OCI-LY3 (cell line): ENCODE results near the gene AKT1S1.

Experiments
- H2AFZ ChIP-seq: fragments of 200-600, 300-600 bp; shearing (Covaris generic); 2 replicates; pipeline ENCODE4 v1.6.0; 2014; ENCODE audit warnings: antibody characterized with exemption, low read depth, low read length
- H3K27ac ChIP-seq: fragments of 200-600, 300-600 bp; sonication (generic); 2 replicates; pipeline ENCODE4 v1.5.1; 2014; ENCODE audit warnings: mild to moderate bottlenecking, low read length, moderate library complexity, mixed read lengths
- H3K27me3 ChIP-seq: fragments of 200-600, 300-600 bp; sonication (generic); 2 replicates; pipeline ENCODE4 v1.6.1; 2014; ENCODE audit warnings: low read depth, low read length, mixed read lengths
- H3K36me3 ChIP-seq: fragments of 200-600, 300-600 bp; sonication (generic); replicated peaks from 2 replicates; pipeline ENCODE3; 2014; ENCODE audit warnings: low read depth, low read length, mixed read lengths
- H3K4me1 ChIP-seq: fragments of 300-600, 200-600 bp; sonication (generic); 2 replicates; pipeline ENCODE4 v1.6.1; 2014; ENCODE audit warnings: low read length, mixed read lengths
- H3K4me2 ChIP-seq: fragments of 200-600, 300-600 bp; sonication (generic); 2 replicates; pipeline ENCODE4 v1.6.1; 2014; ENCODE audit warnings: low read length, mixed read lengths
- H3K4me3 ChIP-seq: fragments of 300-600, 200-600 bp; sonication (generic); 2 replicates; pipeline ENCODE4 v1.5.1; 2014; ENCODE audit warnings: antibody characterized with exemption, mild to moderate bottlenecking, low read length, moderate library complexity
- H3K79me2 ChIP-seq: fragments of 300-600, 200-600 bp; shearing (Covaris generic); 2 replicates; pipeline ENCODE4 v1.6.1; 2014; ENCODE audit warnings: mild to moderate bottlenecking, low read length, mixed read lengths
- H3K9ac ChIP-seq: fragments of 300-600, 200-600 bp; shearing (Covaris generic); 2 replicates; pipeline ENCODE4 v1.6.0; 2014; ENCODE audit warnings: mild to moderate bottlenecking, low read length, moderate library complexity
- H3K9me3 ChIP-seq: fragments of 200-600, 300-600 bp; shearing (Covaris generic); 2 replicates; pipeline ENCODE4 v1.6.1; 2014; ENCODE audit warnings: low read length, mixed read lengths; ENCODE audit not compliant: insufficient read depth
- H4K20me1 ChIP-seq: fragments of 200-600, 300-600 bp; sonication (generic); 2 replicates; pipeline ENCODE4 v1.6.1; 2016; ENCODE audit warnings: low read length, mixed read lengths; ENCODE audit not compliant: insufficient read depth
- CTCF ChIP-seq: fragments of 200-600, 300-600 bp; sonication (generic); IDR thresholded peaks from 2 replicates; pipeline ENCODE4 v1.5.1; 2014; ENCODE audit warnings: antibody characterized with exemption, low read length, low read depth
- EZH2phosphoT487 ChIP-seq: fragments of 200-600 bp; shearing (Covaris generic); IDR thresholded peaks from 2 replicates; pipeline ENCODE4 v1.6.1; 2018; ENCODE audit warnings: antibody characterized with exemption, mixed run types, low read depth

AKT1S1 gene

GRCh38 chr19:49844138-49845095, 32.7 kb downstream of the AKT1S1 start:
- peaks cover 22% of the 10 kb centered on the region for H3K36me3 ChIP-seq
- peaks cover 7% of the 10 kb centered on the region for H3K9me3 ChIP-seq
- H3K4me3 ChIP-seq = no peak overlapping the region
- H3K4me2 ChIP-seq = no peak overlapping the region
- H3K27me3 ChIP-seq = no peaks in the 10 kb centered on the region
- H3K27ac ChIP-seq = no peak overlapping the region
- H4K20me1 ChIP-seq = no peaks in the 10 kb centered on the region
- H3K9ac ChIP-seq = no peak overlapping the region
- no peak overlapping the region for H2AFZ ChIP-seq
- peaks cover 19% of the 10 kb centered on the region for H3K4me1 ChIP-seq
- no peaks in the 10 kb centered on the region for H3K79me2 ChIP-seq
- no peak for TF ChIP-seq EZH2phosphoT487
- no peak for TF ChIP-seq CTCF

- peaks cover 7% of the 10 kb centered on the region for H3K4me1 ChIP-seq
- TF ChIP-seq EZH2phosphoT487 (no peak), CTCF (no peak)
- no peak overlapping the region for H3K27ac ChIP-seq
- peaks cover 26% of the 10 kb centered on the region for H3K36me3 ChIP-seq
- no peaks in the 10 kb centered on the region for H3K27me3 ChIP-seq
- H4K20me1 ChIP-seq = no peaks in the 10 kb centered on the region
- H3K4me2 ChIP-seq = no peak overlapping the region
- no peaks in the 10 kb centered on the region for H3K9me3 ChIP-seq
- no peaks in the 10 kb centered on the region for H3K79me2 ChIP-seq
- no peak overlapping the region for H3K4me3 ChIP-seq
- no peak overlapping the region for H2AFZ ChIP-seq
- H3K9ac ChIP-seq = no peak overlapping the region
Observed at GRCh38 chr19:49843265-49843664, 33.9 kb downstream of the AKT1S1 start.

- TF ChIP-seq CTCF (no peak), EZH2phosphoT487 (no peak)
- Histone ChIP-seq H3K4me3 (no peak overlapping the region), H3K27me3 (no peaks in the 10 kb centered on the region), H3K27ac (no peak overlapping the region), H3K9me3 (no peaks in the 10 kb centered on the region), H3K9ac (no peak overlapping the region), H3K4me2 (no peak overlapping the region), H3K4me1 (peaks cover 3% of the 10 kb centered on the region; the same call in 1 of the 2 replicates), H2AFZ (no peak overlapping the region), H3K79me2 (no peaks in the 10 kb centered on the region), H4K20me1 (peaks cover 4% of the 10 kb centered on the region; the same call in 1 of the 2 replicates), H3K36me3 (peaks cover 49% of the 10 kb centered on the region)
Observed at GRCh38 chr19:49840736-49841249, 36.4 kb downstream of the AKT1S1 start.

GRCh38 chr19:49840321-49840720, 36.8 kb downstream of the AKT1S1 start:
- Histone ChIP-seq H3K27ac (no peak overlapping the region), H2AFZ (no peak overlapping the region), H3K9ac (no peak overlapping the region), H3K9me3 (no peaks in the 10 kb centered on the region), H3K4me1 (peaks cover 3% of the 10 kb centered on the region; the same call in 1 of the 2 replicates), H3K36me3 (peaks cover 50% of the 10 kb centered on the region), H3K4me2 (no peak overlapping the region), H3K27me3 (no peaks in the 10 kb centered on the region), H3K4me3 (no peak overlapping the region), H3K79me2 (no peaks in the 10 kb centered on the region), H4K20me1 (peaks cover 4% of the 10 kb centered on the region; the same call in 1 of the 2 replicates)
- no peak for TF ChIP-seq EZH2phosphoT487
- no peak for TF ChIP-seq CTCF
